ENCODE measurements around the gene PRPF6. TPM values are rescaled to one million over a fixed set of nuclear protein-coding genes. Genes with fewer than 3 reads are reported as not detected.

PRPF6 gene
- total and polyA plus RNA-seq, 2 of the 13 experiments (the other 11 are each of a cell fraction or from before 2014, with no cell fraction given), result 63.7 to 101 TPM

DNA sequence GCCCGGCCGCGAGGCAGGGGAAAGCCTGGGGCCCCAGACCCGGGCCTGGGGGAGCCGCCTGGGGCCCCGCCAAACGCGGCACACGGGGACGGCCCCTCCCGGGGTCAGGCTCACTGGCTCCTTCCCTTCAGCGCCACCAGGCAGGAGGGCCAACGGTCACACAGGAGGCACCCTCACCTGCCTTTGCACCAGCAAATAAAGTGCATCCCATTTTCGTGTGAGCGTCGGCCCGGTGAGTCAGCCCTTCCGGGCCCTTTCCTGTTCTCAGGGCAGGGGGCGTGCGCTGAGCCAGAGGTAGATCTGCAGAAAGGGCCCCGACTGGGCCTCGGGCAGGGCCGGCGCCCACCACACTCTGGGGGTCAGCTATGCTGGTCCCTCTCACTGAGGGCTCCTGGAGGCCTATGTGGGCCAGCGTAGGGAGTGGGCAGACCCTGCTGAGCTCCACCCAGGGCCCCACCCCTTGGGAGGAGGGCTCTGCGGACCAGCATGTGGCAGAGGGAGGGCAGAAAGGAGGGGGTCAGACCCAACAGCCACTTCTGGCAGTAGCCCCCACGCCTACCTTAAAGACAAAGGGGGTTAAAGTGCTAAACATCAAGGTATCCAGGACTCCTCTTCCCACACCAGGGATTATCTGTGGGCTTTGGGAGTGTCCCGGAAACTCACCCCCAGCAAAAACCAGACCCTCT lies 23.8 kb upstream of the PRPF6 start (continued):
- TF ChIP-seq AKNA (CRISPR knock-in tag; IDR thresholded peaks at IDR 0.05; ENCODE audit: borderline replicate concordance) (no peak), PRDM15 (CRISPR knock-in tag; IDR thresholded peaks at IDR 0.05) (0 out of 2 replicates have a peak, but pooled peaks have one; percentile 6), POLR2AphosphoS5 (IDR thresholded peaks at IDR 0.05; ENCODE audit: low read depth, low read length) (peak; percentile 96), IRF2 (CRISPR knock-in tag; IDR thresholded peaks at IDR 0.05) (peak; percentile 85), ZNF839 (CRISPR knock-in tag; IDR thresholded peaks at IDR 0.05; ENCODE audit: borderline replicate concordance) (no peak), NFYC (CRISPR knock-in tag; IDR thresholded peaks at IDR 0.05) (0 out of 2 replicates have a peak, but pooled peaks have one; percentile 8), ZNF432 (CRISPR knock-in tag; IDR thresholded peaks at IDR 0.05; ENCODE audit: borderline replicate concordance) (no peak), MEIS1 (CRISPR knock-in tag; IDR thresholded peaks at IDR 0.05; ENCODE audit: borderline replicate concordance) (no peak; the same call in 1 of the 2 replicates), SNAPC5 (CRISPR knock-in tag; IDR thresholded peaks at IDR 0.05; ENCODE audit: borderline replicate concordance) (no peak), GLMP (CRISPR knock-in tag; IDR thresholded peaks at IDR 0.05; ENCODE audit: borderline replicate concordance) (no peak), FOXM1 (CRISPR knock-in tag; IDR thresholded peaks at IDR 0.05) (no peak), ZC3H4 (CRISPR knock-in tag; IDR thresholded peaks at IDR 0.05; ENCODE audit: borderline replicate concordance) (no peak; the same call in 1 of the 2 replicates), RELA (CRISPR knock-in tag; IDR thresholded peaks at IDR 0.05) (no peak), NFKBIZ (CRISPR knock-in tag; IDR thresholded peaks at IDR 0.05) (0 out of 2 replicates have a peak, but pooled peaks have one; percentile 73), KLF13 (CRISPR knock-in tag; IDR thresholded peaks at IDR 0.05) (0 out of 2 replicates have a peak, but pooled peaks have one; percentile 14), RAD21 (CRISPR knock-in tag; IDR thresholded peaks at IDR 0.05) (peak; percentile 54), ISX (CRISPR knock-in tag; conservative IDR thresholded peaks at IDR 0.05) (no peak), HES4 (CRISPR knock-in tag; IDR thresholded peaks at IDR 0.05; ENCODE audit: borderline replicate concordance) (peak; percentile 49; the same call in 1 of the 2 replicates)
- TF ChIP-seq, protein P1, sequence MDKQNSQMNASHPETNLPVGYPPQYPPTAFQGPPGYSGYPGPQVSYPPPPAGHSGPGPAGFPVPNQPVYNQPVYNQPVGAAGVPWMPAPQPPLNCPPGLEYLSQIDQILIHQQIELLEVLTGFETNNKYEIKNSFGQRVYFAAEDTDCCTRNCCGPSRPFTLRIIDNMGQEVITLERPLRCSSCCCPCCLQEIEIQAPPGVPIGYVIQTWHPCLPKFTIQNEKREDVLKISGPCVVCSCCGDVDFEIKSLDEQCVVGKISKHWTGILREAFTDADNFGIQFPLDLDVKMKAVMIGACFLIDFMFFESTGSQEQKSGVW (CRISPR knock-in tag; IDR thresholded peaks at IDR 0.05; ENCODE audit: borderline replicate concordance), result no peak

All from HepG2 (cell line).